HUDEP-2 (cell line): ENCODE measurements around the gene TMEM271.
A peak's percentile ranks its signal among the peaks of the same experiment; 100 is the strongest.

Experiments
- DNase-seq, 76 experiments: peaks; one replicate each; lab custom pipeline; 2025; ENCODE audit not compliant: unreplicated experiment in 76 of 76; lab: John Stamatoyannopoulos, UW

Gene TMEM271

DNA sequence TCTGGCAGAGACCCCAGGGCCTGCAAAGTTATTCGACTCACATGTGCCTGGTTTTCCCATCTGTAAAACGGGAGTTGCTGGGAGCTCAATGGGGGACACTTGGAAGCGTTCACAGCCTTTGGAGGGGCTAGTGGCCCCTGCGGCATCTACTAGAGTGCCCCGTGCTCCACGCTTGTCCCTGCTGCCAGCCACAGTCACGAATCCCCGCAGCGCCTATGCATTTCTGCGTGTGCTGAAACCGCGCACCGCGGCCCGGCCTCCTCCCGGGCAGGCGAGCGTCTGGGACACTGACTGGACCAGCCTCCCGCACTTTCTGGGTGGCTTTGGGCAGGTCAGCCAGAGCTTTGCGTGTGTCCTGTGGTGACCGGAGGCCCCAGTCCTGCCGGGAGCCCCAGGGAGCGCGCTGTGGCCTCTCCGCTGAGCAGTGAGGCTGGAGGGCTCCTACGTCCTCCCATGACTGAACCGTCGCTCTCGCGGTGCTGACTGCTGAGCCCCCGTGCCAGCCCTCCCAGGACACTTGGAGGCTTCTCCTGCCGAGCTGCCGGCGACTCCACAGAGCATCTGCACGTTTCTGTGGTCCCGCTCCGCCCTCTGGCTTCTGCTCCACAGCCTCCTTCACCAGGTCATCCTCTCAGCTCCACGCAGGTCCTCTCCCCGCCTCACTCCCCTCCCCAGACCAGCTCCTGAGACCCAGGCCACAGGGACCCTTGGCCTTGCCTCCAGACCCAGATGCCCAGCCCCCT lies 40.7 kb downstream of the TMEM271 start:
- no peak for DNase-seq

DNA sequence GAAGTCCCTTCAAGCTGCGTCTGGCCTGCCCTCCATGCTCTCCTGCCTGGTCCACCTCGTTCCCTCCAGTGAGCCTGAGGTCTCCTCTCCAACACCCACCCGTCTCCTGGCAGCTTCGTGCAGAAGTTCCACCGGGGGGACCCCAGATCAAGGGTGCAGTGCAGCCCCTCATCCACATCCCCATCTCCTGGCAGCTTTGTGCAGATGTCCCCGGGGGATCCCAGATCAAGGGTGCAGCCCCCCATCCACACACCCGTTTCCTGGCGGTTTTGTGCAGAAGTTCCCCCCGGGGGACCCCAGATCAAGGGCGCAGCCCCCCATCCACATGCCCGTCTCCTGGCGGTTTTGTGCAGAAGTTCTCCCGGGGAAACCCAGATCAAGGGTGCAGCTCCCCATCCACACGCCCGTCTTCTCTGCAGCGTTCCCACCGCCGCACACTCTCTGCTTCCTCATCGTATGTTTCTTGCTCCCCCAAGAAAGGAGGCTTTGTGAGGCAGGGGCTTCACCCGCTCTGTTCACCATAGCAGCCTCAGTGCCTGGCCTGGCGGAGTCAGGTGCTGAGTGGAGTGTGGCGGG lies 41.4 kb downstream of the TMEM271 start:
- DNase-seq = no peak

DNA sequence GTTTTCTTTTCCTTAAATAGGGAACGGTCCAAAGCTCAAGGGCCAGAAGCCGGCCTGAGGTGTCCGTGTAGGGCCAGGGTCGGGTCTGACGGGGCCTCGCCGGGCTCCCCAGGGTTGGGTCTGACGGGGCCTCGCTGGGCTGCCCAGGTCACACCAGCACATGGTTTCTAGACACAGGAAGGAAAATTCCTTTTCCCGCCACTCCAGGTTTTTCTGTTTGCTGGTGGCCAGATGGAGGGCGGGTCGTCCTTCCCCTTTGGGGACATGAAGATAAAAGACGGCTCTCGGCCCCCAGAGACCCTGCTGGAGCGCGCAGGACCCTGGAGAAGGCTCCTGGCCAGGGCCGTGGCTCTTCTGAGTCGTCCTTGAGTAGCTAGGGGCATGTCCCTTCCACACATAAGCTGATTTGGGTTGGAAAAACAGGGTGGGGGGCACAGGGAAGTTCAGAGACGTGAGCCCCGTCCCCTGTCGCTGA lies 42.0 kb downstream of the TMEM271 start:
- DNase-seq = no peak

DNA sequence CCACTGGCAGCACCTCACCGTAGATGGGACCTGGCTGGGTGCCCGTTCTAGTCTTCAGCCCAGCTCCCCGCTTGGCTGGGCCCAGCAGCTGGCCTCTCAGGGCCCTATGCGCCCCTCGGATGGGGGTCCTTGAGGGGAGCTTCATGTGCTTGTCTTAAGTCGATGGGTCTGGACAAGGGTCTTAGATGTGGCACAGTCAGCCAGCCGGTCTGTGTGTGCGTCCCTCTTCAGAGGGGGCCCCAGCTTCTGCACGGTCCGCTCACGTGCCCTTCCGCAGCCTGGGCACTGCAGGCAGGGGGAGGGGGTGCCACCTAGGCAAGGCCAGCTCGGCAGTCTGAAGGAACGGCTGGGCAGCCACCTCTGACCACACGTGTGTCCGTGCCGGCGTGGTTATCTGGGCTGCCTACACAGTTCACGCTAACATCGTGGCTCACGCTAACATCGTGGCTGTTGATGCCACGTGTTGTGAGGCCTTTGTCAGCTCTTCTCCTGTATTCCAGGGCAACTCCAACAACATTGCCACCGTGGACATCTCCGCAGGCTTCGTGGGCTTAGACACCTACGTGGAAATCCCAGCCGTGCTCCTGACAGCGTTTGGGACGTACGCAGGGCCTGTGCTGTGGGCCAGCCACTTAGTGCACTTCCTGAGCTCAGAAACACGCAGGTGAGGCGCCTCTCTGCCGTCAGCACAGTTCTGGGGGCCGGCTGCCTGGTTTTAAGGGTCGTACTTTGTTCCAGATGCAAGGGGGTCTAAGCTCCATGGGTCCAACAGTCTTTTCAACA lies 42.6 kb downstream of the TMEM271 start:
- DNase-seq = no peak

DNA sequence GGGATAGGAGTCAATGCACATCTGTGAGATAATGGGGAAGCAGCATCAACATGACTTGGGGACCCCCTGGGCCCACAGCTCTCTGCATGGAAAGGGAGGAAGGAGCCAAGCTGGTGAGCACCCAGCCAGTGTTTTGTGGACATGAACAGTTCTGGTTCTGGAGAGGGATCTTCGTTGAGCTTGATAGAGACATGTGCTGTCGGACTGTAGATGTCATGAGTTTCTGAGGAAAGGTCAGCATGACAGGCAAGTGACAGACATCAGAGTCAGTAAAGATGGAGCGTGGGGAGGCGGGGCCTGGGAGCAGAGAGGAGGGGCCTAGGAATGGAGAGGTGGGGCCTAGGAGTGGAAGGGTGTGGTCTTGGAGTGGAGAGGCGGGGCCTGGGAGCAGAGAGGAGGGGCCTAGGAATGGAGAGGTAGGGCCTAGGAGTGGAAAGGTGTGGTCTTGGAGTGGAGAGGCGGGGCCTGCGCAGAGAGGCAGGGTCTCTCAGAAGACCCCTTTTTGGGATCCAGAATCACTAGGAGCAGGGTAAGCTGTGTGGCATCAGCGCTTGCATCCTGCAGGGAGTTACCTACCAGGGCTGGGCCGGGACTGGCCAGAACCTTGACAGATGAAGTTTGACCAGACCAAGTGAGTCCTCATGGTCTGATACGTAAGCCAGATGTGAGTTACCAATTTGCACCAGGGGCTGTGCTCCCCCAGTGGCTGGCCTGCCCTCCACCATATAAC lies 43.3 kb downstream of the TMEM271 start:
- peak in 3 of 76 experiments; percentile 0 to 7 (median 3) for DNase-seq

DNA sequence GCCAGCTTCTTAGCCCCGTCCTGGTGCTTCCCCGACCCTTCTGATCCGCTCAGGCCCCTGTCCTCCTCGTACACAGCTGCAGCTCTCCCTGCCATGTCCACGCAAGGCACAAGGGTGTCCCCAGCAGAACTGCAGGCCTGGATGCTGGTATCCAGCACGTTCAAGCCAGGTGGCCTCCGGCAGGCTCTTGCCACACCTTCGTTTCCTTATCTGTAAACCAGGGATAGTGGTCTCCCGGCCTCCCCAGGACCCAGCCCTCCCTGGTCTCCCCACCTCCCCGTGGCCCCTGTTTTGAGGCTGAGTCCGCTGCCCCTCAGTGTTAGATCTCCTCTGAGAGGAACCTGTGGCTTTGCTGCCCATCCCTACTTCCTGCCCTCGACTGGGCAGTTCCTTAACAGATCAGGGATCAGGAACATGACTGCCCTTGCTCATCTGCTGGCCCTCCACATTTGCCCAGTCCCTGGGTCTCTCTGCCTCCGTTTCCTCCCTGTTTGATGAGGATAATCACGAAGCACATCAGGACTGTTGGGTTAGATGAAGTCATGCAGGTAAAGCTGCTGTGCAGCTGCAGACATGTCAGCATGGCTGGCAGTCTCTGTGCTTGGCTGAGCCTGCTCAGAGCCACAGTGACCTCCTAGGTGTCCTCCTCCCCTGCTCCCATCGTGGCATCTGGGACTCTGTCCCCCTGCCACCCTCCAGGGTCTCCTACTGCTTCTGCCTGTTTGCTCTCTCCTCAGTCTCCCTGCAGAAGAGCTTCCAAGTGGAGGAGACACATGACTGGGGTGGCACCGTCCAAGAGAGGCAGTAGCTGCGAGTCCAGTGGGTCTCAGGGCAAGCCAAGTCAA lies 44.2 kb downstream of the TMEM271 start:
- DNase-seq = no peak

DNA sequence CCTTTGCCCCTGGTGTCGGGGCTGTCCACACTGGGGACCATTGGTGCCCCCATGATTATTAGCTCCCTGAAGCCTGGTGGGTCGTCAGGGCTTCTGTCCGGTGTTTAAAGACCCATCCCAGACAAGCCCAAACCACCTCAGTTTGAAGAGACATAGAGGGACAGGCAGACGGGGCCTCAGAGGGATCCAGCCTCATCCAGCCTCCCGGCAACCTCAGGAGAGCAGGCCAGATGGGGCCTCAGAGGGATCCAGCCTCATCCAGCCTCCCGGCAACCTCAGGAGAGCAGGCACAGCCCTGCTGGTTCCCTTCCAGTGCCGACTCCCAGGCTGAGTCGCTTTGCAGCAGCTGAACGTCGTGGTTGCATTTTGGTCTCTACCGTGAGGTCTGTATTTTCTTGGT lies 45.0 kb downstream of the TMEM271 start:
- no peak for DNase-seq

DNA sequence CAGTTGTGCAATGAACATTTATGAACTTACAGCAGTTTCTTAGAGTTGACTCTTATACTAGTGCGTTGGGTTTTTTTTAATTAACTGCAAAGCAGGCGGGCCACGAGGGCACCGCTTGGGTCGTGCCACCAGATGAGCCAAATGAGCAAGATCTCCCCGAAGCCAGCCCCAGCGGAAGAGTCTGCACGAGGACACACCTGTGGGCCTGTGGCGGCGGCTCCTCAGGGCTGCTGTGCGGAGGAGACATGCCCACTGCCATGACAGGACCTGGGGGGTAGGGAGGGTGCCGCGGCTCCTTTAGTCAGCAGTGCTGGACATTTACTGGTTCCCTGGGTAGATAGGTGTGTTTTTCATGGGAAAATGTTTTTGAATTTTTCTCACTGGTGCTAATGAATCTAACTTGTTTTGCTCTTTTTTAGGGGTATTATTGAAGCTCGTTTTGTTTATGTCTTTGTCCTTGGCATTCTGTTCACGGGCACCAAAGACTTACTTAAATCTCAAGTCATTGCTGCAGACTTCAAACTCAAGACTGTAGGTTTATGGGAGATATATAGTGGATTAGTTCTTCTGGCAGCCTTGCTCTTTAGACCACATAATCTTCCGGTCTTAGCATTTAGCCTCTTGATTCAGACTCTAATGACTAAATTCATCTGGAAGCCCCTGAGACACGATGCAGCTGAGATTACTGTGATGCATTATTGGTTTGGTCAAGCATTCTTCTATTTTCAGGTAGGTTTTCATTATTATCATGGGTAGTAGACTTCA lies 45.9 kb downstream of the TMEM271 start:
- no peak for DNase-seq

DNA sequence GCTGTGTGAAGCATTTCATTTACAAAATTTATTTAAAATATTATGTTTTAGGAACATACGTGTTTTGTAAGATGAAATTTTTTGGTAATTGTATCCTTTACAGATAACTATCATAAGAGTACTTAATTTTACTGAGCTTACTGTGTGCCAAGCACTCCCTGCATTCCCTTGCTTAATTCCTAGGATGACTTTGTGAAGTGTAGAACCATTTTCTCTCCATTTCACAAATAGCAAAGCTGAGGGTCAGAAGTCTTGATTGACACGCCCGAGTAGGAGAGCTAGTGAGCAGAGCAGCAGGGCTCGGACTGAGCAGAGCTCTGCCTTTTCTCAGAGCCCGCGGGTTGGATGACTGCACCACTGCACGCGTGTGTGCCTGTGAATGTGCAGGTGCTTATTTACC lies 46.5 kb downstream of the TMEM271 start:
- no peak for DNase-seq

DNA sequence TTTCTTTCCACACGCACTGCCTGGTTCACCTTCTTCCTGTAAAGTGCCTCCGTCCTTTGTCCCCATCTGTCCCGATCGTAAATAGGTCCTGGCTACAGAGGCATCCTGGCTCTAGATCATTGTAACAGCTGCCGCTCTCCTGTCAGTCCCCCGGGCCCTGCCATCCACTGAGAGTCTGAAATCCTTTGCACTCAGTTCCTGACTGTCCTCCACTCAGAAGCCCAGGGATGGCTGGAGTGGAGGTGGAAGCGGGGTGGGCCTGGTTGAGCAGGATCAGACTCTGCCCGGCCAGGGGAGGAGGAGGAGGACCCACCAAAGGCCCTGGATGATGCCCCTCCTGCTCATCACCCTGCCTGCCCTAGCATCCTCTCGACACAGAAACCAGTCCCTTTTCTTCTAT lies 47.3 kb downstream of the TMEM271 start:
- no peak for DNase-seq

DNA sequence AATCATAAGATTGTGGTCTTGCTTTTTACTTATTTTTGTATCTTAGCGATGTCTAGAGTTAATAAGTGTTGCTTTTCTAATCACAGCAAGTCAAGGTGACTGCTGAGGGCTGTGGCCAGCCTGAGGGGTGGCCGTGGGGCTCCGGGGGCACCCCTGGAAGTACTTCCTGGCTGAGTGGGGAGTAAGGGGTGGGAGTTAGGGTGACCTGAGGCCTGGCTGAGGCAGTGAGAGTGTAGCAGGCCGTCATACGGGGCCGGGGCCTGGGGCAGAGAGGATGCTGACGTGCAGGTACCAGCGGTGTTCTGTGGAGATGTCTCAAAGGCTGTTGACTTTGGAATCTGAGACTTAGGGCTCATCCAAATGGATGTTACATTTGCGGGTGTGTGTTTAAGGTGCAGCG lies 47.8 kb downstream of the TMEM271 start:
- no peak for DNase-seq

DNA sequence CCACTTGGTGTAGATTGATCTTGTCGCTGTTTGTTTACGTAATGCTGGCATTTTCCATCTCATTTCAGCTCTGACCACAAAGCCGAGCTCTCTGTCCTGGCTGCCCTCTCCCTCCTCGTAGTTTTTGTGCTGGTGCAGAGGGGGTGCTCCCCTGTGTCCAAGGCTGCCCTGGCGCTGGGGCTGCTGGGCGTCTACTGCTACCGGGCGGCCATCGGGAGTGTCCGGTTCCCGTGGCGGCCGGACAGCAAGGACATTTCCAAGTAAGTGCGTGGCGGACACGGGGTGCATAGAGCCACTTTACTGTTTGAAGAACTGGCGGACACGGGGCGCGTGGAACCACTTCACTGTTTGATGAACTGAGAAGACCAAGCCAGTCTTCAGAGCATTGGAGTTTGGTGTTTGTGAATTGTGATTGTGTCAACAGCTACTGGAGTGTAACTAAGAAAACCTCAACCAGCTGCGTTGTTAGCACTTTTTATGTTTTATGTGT lies 49.1 kb downstream of the TMEM271 start:
- DNase-seq = no peak

DNA sequence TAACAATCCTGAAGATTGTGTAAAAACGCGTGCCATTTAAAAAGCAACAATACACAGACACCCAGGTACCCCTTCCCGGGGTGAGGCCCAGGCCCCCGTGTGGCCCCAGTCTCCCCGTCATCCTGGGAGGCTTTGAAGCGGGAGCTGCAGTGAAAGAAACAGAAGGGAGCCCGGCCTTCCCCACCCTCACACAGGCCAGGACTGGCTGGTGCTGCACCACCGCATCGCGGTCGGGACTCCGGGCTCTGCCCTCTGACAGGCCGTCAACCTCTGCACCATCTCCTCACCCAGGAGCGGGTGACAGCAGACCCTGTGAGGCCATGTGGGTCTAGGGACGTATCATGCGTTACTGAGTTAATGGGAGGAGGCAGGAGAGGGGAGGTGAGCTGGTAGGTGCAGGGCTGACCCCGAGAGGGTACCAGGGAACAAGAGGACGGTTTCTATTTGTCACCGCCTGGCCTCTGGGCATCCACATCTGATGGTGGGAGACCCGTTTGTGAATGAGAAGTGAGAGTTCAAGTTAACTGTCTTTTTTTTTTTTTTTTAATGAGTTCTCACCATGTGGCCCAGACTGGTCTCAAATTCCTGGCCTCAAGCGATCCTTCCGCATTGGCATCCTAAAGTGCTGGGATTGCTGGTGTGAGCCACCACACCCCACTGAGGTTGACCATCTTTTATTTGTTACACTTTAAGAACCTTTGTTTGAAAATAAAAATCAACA lies 49.7 kb downstream of the TMEM271 start:
- DNase-seq = no peak

DNA sequence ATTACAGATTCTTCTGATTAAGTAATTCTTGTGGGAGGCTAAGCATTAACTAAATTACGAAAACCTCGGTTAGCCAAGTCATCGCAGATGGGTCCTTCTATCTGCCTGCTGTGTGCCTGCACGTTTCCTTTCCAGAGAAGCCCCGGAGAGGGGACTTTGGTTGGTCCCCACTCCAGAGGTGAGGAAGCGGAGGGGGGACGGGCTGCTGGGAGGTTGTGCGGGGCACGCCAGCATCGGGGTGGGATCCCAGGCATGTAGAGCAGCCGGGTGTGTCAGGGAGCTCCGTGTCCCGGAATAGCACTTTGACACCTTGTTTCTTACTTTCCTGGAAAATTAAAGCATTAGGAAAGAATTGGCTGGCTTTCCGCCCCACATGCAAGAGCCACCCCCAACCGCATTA lies 50.4 kb downstream of the TMEM271 start:
- DNase-seq = no peak

DNA sequence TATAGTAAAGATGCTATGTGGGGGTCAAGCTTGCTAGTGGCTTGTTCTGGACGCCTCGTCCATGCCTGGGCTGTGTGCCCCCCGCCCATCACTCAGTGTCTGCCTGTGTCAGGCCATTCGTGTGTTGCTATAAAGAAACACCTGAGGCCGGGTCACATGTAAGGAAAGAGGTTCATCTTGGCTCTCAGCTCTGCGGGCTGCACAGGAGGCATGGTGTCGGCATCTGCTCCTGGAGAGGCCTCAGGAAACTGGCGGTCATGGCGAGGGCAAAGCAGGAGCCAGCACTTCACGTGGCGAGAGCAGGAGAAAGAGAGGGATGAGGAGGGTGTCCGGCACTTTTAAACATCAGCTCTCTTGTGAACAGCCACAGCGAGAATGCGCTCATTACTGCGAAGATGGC lies 51.9 kb downstream of the TMEM271 start:
- DNase-seq = no peak
